Fibroblast of skin of back (primary cell): ENCODE results near the gene SPA17.

Experiments used
- DNase-seq: peaks from one replicate; pipeline ENCODE4 v3.0.0-alpha.2; 2013

SPA17 gene

GRCh38 chr11:124663861-124664260 lies 9.8 kb upstream of the SPA17 start:
- no peak for DNase-seq

- DNase-seq, result no peak
Observed at GRCh38 chr11:124667601-124668000, 6.1 kb upstream of the SPA17 start.

- DNase-seq, result peak; percentile 28
Observed at GRCh38 chr11:124669193-124669592, 4.5 kb upstream of the SPA17 start.

GRCh38 chr11:124670732-124671131 lies 3.0 kb upstream of the SPA17 start:
- DNase-seq, result no peak

- DNase-seq, result no peak
Observed at GRCh38 chr11:124672536-124673215, 1.0 kb upstream of the SPA17 start.

- no peak for DNase-seq
Observed at GRCh38 chr11:124674168-124674517, 439 bp downstream of the SPA17 start.

GRCh38 chr11:124674571-124674970 lies 867 bp downstream of the SPA17 start:
- no peak for DNase-seq

GRCh38 chr11:124676386-124676785 lies 2.7 kb downstream of the SPA17 start:
- no peak for DNase-seq

GRCh38 chr11:124678416-124678815 lies 4.7 kb downstream of the SPA17 start:
- DNase-seq, result no peak

- no peak for DNase-seq
Observed at GRCh38 chr11:124681421-124681820, 7.7 kb downstream of the SPA17 start.

- DNase-seq, result no peak
Observed at GRCh38 chr11:124682443-124682842, 8.7 kb downstream of the SPA17 start.

GRCh38 chr11:124693142-124693541 lies 19.4 kb downstream of the SPA17 start:
- no peak for DNase-seq

GRCh38 chr11:124699547-124699946 lies 25.8 kb downstream of the SPA17 start:
- no peak for DNase-seq

- no peak for DNase-seq
Observed at GRCh38 chr11:124700028-124700427, 26.3 kb downstream of the SPA17 start.

- no peak for DNase-seq
Observed at GRCh38 chr11:124707829-124708228, 34.1 kb downstream of the SPA17 start.

- DNase-seq, result no peak
Observed at GRCh38 chr11:124712392-124712791, 38.7 kb downstream of the SPA17 start.

- DNase-seq, result peak; percentile 12
Observed at GRCh38 chr11:124716591-124716990, 42.9 kb downstream of the SPA17 start.

GRCh38 chr11:124717421-124717785 lies 43.7 kb downstream of the SPA17 start:
- no peak for DNase-seq

- peak; percentile 19 for DNase-seq
Observed at GRCh38 chr11:124717786-124718651, 44.3 kb downstream of the SPA17 start.

- no peak for DNase-seq
Observed at GRCh38 chr11:124718801-124719200, 45.1 kb downstream of the SPA17 start.

- DNase-seq, result no peak
Observed at GRCh38 chr11:124719534-124719933, 45.8 kb downstream of the SPA17 start.

GRCh38 chr11:124722176-124722575 lies 48.5 kb downstream of the SPA17 start:
- DNase-seq, result no peak

GRCh38 chr11:124724979-124725718 lies 51.4 kb downstream of the SPA17 start:
- DNase-seq, result peak; percentile 24

- DNase-seq, result peak; percentile 61
Observed at GRCh38 chr11:124725719-124726105, 52.0 kb downstream of the SPA17 start.
